Natural killer cell treated with Interleukin-12 subunit alpha and Interleukin-12 subunit beta and Interleukin-15 and Interleukin-18, amount 100 ng/mL, for 72 hours (primary cell): ENCODE measurements around the gene DDX42. TPM values are rescaled to one million over a fixed set of nuclear protein-coding genes. Genes with fewer than 3 reads are reported as not detected.
"Not testable (repeated sequence)": the region's sequence is repeated elsewhere in the genome, so short reads cannot be mapped to it uniquely, and the experiment has no call there.

ENCODE experiments used
- ATAC-seq, 2 donors: fragments of 150-1000 bp; cut with Tn5 transposase in 1 of 2; sonication (Bioruptor Pico), chemical (Tn5 transposase) in 1 of 2; 2 replicates each; pipeline ENCODE4 v1.10.0; 2021
- DNase-seq: peaks from one replicate; pipeline ENCODE4 v3.0.0; 2022; ENCODE audit warnings: low spot score
- H3K27ac Mint-ChIP-seq, 2 donors: 1 replicate in 1 of 2; 2 replicates in 1 of 2; pipeline ENCODE4 v1.8.0; 2022; ENCODE audit warnings: mixed read lengths in 2 of 2, mild to moderate bottlenecking in 1 of 2, moderate library complexity in 1 of 2
- H3K27me3 Mint-ChIP-seq, 2 donors: 1 replicate in 1 of 2; 2 replicates in 1 of 2; pipeline ENCODE4 v1.8.0; 2022; ENCODE audit warnings: mixed read lengths in 2 of 2
- H3K36me3 Mint-ChIP-seq: one replicate; pipeline ENCODE4 v1.8.0; 2022; ENCODE audit warnings: mixed read lengths
- H3K4me1 Mint-ChIP-seq, 2 donors: 1 replicate in 1 of 2; 2 replicates in 1 of 2; pipeline ENCODE4 v1.8.0; 2022; ENCODE audit warnings: low read depth in 2 of 2, mixed read lengths in 2 of 2, mild to moderate bottlenecking in 1 of 2
- H3K4me3 Mint-ChIP-seq: one replicate; pipeline ENCODE4 v1.8.0; 2022; ENCODE audit warnings: mixed read lengths
- H3K9me3 Mint-ChIP-seq: 2 replicates; pipeline ENCODE4 v1.8.0; 2022; ENCODE audit warnings: mixed read lengths
- total RNA-seq, 2 donors: library from RNA; stranded (reverse); gene quantifications; one replicate each; pipeline ENCODE4 v1.2.3, GENCODE V29; 2022

The DDX42 gene
- total RNA-seq, 2 donors from 2014 or later: 107 to 161 TPM

- not testable (repeated sequence) for DNase-seq, H3K27me3 Mint-ChIP-seq, H3K27ac Mint-ChIP-seq, H3K36me3 Mint-ChIP-seq, ATAC-seq, H3K4me3 Mint-ChIP-seq, H3K4me1 Mint-ChIP-seq, H3K9me3 Mint-ChIP-seq
These were observed 82.5 kb downstream of the DDX42 start for GRCh38 chr17:63856425-63856824.

GRCh38 chr17:63859257-63859656 is 85.3 kb downstream of the DDX42 start:
- no peak for ATAC-seq
- peaks cover 0 to 7% of the 10 kb centered on the region in 2 donors for H3K27me3 Mint-ChIP-seq
- H3K9me3 Mint-ChIP-seq: no peaks in the 10 kb centered on the region
- no peak overlapping the region for H3K27ac Mint-ChIP-seq
- no peaks in the 10 kb centered on the region for H3K4me1 Mint-ChIP-seq
- H3K4me3 Mint-ChIP-seq: no peak overlapping the region
- H3K36me3 Mint-ChIP-seq: no peaks in the 10 kb centered on the region
- no peak for DNase-seq

- not testable (repeated sequence) for H3K27me3 Mint-ChIP-seq, ATAC-seq, H3K36me3 Mint-ChIP-seq, H3K4me3 Mint-ChIP-seq, H3K4me1 Mint-ChIP-seq, H3K9me3 Mint-ChIP-seq, DNase-seq, H3K27ac Mint-ChIP-seq
These were observed 92.7 kb downstream of the DDX42 start for GRCh38 chr17:63866625-63867024.

Other genes with a start within 250 kb of the DDX42 start
- gene DCAF7, start 223.7 kb upstream of the DDX42 start, total RNA-seq: 100 to 1,000 TPM; 100 to 107 TPM
- 10 to 100 TPM; 21.0 to 26.7 TPM for gene TACO1, start 173.3 kb upstream of the DDX42 start, total RNA-seq
- 10 to 100 TPM; 38.2 to 52.0 TPM for gene MAP3K3, start 151.8 kb upstream of the DDX42 start, total RNA-seq
- 100 to 1,000 TPM; 114 to 185 TPM for gene LIMD2, start 74.0 kb upstream of the DDX42 start, total RNA-seq
- gene STRADA, start 32.4 kb upstream of the DDX42 start, total RNA-seq: 10 to 100 TPM; 59.5 to 86.5 TPM
- 100 to 1,000 TPM in 1 of 2 donors, 10 to 100 TPM in 1; 72.6 to 102 TPM for gene CCDC47, start 573 bp upstream of the DDX42 start, total RNA-seq
- 100 to 1,000 TPM; 163 to 202 TPM for gene PSMC5, start 53.3 kb downstream of the DDX42 start, total RNA-seq
- 100 to 1,000 TPM in 1 of 2 donors, 10 to 100 TPM in 1; 74.2 to 116 TPM for gene FTSJ3, start 53.5 kb downstream of the DDX42 start, total RNA-seq
- gene SMARCD2, start 68.5 kb downstream of the DDX42 start, total RNA-seq: 100 to 1,000 TPM; 102 to 136 TPM
- not detected for gene CSH2, start 99.5 kb downstream of the DDX42 start, total RNA-seq
- not detected for gene GH2, start 107.8 kb downstream of the DDX42 start, total RNA-seq
- not detected for gene CSH1, start 122.4 kb downstream of the DDX42 start, total RNA-seq
- not detected for gene CSHL1, start 137.1 kb downstream of the DDX42 start, total RNA-seq
- gene GH1, start 144.7 kb downstream of the DDX42 start, total RNA-seq: not detected
- gene CD79B, start 158.2 kb downstream of the DDX42 start, total RNA-seq: 10 to 100 TPM; 33.8 to 58.6 TPM
- under 1 TPM in 1 of 2 donors, not detected in 1; 0.08 TPM for gene SCN4A, start 198.7 kb downstream of the DDX42 start, total RNA-seq
- 1 to 10 TPM in 1 of 2 donors, under 1 TPM in 1; 0.50 to 1.0 TPM for gene PRR29, start 224.2 kb downstream of the DDX42 start, total RNA-seq
- gene ICAM2, start 246.5 kb downstream of the DDX42 start, total RNA-seq: 10 to 100 TPM; 14.1 to 20.7 TPM